HG03108 (cell line): ENCODE data around the gene C2CD3.
"Not testable (repeated sequence)": the region's sequence is repeated elsewhere in the genome, so short reads cannot be mapped to it uniquely, and the experiment has no call there.

Experiments used
- ATAC-seq: cut with Tn5 transposase; IDR thresholded peaks from one replicate; pipeline ENCODE4 v1.9.1; 2021; ENCODE audit warnings: moderate library complexity; ENCODE audit not compliant: unreplicated experiment

The C2CD3 gene

GRCh38 chr11:74159642-74160041 lies 11.2 kb downstream of the C2CD3 start:
- ATAC-seq, result no peak

DNA sequence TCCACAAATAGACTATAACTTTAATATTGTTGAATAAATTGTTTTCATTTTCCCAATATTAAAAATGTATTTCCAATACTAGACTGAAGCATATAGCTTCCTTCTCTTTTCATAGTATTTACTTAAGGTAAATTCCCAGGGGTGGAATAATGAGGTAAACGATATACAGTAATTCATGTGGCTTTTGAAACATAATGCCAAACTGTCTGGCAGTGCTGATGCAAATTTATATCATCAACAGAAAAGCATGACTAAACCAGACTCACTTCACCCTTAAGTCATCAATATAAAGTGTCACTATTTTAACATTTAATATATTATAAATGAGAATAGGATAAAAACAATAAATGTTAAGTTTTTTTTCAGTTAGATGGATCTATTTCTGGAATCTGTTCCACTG lies 13.6 kb downstream of the C2CD3 start:
- no peak for ATAC-seq

DNA sequence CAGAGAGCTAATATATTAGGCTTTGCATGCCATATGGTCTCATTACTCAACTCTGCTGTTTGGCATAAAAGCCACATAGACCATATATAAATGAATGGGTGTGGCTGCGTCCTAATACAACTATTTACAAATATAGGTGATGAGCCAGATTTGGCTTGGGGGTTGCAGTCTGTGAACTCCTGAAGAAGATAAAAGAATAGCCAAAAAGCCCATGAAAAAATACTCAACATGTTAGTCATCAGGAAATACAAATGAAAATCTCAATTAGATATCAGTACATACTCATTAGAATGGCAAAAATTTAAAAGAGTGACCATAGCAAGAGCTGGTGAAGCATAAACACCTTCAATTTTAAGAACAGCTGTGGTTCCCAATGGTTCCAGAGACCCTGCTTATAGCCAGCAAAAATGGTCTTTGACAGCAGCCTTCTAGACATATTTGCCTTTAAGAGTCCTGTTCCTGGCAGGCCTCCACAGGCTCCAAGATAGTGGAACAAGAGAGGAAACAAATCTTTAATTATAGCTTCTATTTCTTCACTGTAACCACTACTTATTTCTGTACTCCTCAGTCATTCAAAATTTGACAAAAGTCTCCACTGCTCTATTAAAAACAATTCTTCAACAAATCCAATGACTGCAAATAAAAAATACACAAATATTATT lies 16.1 kb downstream of the C2CD3 start:
- ATAC-seq, result no peak

DNA sequence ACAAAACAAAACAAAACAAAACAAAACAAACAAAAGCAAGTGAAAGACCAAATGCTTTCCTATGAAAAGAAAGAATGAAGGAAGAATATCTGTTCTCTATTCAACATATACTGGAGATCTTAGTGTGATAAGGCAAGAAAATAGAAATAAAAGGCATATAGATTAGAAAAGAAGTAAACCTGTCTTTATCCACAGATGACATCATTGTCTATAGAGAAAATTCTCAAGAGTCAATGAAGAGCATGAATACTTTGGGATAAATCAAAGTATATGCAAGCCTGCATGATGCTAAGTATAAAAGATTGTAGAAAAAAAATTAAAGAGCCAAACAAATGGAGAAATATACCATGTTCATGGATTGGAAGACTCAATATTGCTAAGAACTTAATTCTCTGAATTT lies 17.6 kb downstream of the C2CD3 start:
- no peak for ATAC-seq

- ATAC-seq, result no peak
Measured at GRCh38 chr11:74147199-74147929, 23.4 kb downstream of the C2CD3 start.

DNA sequence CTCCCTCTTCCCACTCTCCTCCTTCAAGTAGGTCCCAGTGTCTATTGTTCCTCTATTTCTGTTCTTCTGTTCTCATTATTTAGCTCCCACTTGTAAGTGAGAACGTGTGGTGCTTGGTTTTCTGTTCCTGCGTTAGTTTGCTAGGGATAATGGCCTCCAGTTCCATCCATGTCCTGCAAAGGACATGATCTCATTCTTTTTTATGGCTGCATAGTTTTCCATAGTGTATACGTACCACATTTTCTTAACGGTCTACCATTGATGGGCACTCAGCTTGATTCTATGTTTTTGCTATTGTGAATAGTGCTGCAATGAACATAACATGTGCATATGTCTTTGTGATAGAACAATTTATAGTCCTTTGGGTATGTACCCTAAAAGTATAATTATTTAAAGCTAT lies 26.2 kb downstream of the C2CD3 start:
- ATAC-seq, result no peak

GRCh38 chr11:74142624-74143023 lies 28.2 kb downstream of the C2CD3 start:
- no peak for ATAC-seq

DNA sequence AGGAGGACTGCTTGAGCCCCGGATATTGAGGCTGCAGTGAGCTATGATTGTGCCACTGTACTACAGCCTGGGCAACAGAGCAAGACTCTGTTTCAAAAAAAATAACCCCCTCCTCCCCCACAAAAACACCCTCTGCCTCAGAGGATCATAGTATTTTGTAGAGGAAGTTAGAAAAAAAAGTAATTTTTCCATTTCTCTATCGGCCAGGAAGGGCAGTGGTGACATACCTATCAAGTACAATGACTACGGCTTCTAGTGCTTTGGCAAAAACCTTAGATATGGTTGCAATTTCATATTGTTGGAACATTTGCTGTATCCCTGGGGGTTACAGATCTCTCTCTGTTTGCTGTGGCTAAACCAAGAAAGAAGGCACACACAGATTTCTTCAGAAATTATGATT lies 28.9 kb downstream of the C2CD3 start:
- no peak for ATAC-seq

GRCh38 chr11:74141241-74141695 lies 29.5 kb downstream of the C2CD3 start:
- ATAC-seq, result no peak

DNA sequence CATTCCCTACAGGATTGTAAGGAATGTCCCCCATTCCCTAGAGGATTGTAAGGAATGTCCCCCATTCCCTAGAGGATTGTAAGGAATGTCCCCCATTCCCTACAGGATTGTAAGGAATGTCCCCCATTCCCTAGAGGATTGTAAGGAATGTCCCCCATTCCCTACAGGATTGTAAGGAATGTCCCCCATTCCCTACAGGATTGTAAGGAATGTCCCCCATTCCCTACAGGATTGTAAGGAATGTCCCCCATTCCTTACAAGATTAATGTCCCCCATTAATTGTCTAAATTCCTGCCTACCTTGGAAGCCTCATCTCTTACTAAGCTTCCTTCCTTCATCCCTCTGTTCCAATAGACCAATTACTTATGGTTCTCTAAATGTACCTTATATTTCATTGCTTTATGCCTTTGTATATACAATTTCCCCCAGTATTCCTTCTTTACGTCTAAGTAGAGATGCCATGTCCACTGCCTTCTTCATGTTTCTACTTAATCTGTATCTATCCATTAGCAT lies 30.8 kb downstream of the C2CD3 start:
- not testable (repeated sequence) for ATAC-seq

DNA sequence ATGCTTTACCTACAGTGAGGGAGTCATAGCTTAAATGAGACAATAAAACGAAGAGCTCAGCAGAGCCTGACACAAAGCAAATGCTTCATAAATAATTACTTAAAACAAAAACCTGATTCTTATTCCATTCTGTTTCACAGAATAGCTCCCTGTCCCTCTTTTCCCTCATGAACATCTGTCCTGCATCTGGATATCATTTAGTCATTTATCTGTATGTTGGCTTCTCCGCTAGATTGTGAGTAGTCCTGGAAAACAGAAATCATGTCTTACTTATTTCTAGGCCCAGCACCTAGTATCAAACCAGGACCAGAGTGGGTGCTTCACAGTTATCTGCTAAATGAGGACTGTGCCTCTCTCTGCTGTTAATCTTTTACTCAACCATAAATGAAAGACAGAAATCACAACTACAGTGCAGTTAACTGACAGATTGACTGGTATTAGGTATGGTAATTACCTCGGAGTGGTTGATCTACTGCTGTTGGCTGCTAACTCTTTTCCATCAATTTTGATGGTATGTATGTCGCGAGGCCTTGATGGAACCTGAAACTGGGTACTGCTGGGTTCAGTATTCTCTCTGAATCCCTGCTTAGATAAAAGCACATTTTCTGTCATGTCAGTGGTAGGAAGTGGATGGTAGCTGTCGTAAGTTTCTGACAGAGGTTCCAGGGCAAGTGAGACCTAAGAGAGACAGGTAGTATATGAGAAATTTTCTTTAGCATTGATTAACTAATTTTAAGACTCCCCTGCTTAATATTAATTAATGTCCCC lies 31.5 kb downstream of the C2CD3 start:
- no peak for ATAC-seq

DNA sequence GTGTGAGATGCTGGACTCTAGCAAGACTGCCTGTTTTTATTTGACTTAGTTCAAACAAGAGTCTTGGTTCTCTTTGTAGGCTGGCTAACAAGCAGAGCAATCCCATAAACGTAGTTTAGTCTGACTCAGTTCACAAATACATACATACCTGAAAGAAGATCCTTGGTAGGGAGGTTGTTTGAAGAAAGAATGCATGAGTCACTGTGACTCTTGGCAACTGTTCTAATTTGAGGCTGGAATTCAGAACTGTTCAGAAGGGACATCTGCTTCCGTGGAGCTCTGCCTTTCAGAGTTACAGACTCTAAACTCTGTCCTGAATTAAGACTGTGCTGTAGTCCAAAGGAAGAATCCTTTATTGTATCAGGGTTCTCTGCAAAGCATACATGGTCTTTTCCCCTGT lies 32.2 kb downstream of the C2CD3 start:
- ATAC-seq, result no peak

DNA sequence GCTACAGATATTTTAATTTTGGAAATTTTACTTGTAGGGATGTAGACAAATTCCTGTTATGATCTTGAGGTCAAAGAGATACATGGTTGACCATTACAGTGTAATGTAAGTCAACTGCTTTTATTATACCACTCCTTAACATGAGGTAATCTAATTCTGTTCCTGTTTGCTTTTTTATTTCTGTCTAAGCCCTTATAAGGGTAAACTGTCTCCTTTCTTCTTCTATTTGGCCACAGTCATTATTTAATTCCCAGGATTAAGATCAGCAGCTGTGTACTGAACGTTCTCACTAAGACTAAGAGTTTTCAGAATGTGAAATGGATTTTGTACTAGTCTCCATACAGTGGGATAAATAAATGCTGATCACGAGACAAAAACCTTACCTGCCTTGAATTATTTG lies 32.8 kb downstream of the C2CD3 start:
- ATAC-seq, result no peak

GRCh38 chr11:74135127-74135840 lies 35.5 kb downstream of the C2CD3 start:
- no peak for ATAC-seq

DNA sequence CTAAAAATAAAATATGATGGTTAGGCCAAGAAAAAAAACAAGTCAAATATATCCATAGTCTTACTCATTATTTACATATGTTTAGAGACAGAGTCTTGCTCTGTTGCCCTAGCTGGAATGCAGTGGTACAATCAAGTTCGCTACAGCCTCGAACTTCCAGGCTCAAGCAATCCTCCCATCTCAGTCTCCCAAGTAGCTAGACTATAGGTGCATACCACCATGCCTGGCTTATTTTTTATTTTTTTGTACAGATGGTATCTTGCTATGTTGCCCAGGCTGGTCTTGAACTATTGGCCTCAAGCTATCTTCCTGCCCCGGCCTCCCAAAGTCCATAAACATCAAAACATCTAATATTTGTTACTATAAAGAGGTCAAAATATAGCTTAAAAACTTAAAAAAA lies 36.1 kb downstream of the C2CD3 start:
- no peak for ATAC-seq

- ATAC-seq, result no peak
Measured at GRCh38 chr11:74133436-74133835, 37.4 kb downstream of the C2CD3 start.

DNA sequence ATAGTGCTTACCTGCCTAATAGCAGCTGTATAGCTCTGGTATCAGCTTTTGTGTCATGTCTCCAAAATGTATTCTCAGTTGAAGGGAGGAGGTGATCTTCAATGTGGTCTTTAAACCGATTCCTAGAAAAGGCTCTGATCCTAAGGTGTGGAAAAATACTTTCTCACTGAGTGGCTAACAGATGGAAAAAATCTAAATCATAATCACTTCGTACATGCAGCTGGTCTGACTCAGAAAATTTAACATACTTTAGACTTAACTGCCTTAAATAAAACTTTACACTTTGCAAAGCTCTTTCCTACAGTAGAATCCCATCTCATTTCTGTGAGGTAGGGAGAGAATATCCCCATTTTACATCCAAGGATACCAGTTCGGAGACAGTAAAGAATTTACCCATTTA lies 38.0 kb downstream of the C2CD3 start:
- no peak for ATAC-seq

- ATAC-seq, result not testable (repeated sequence)
Measured at GRCh38 chr11:74129121-74129520, 41.7 kb downstream of the C2CD3 start.

- no peak for ATAC-seq
Measured at GRCh38 chr11:74123008-74123448, 47.8 kb downstream of the C2CD3 start.

GRCh38 chr11:74121804-74122203 lies 49.0 kb downstream of the C2CD3 start:
- ATAC-seq, result no peak
